Vagina (tissue), 2 donors: ENCODE data around the gene C4orf33. TPM values are rescaled to one million over a fixed set of nuclear protein-coding genes. Genes with fewer than 3 reads are reported as not detected.
"Not testable (repeated sequence)": the region's sequence is repeated elsewhere in the genome, so short reads cannot be mapped to it uniquely, and the experiment has no call there.

Experiments
- DNase-seq, 2 donors: peaks; one replicate each; pipeline ENCODE4 v3.0.0-alpha.2; 2017; ENCODE audit errors: extremely low spot score in 2 of 2
- H3K27ac ChIP-seq: fragments of 200-600 bp; sonication (generic); one replicate; pipeline ENCODE4 v1.5.1; 2019
- H3K27me3 ChIP-seq: fragments of 200-600 bp; sonication (generic); one replicate; pipeline ENCODE4 v1.5.1; 2019
- H3K36me3 ChIP-seq, 2 donors: fragments of 200-600 bp; sonication (generic); one replicate each; pipeline ENCODE4 v1.5.1; 2017 to 2019
- H3K4me1 ChIP-seq: fragments of 200-600 bp; sonication (generic); one replicate; pipeline ENCODE4 v1.5.1; 2019
- H3K4me3 ChIP-seq, 2 donors: fragments of 200-600 bp; sonication (generic); 1 replicate in 1 of 2; 2 replicates in 1 of 2; pipeline ENCODE4 v1.5.1; 2016 to 2019
- H3K9me3 ChIP-seq: fragments of 200-600 bp; sonication (generic); one replicate; pipeline ENCODE4 v1.5.1; 2019
- POLR2A ChIP-seq, 2 donors: fragments of 450-650 bp; IDR thresholded peaks; one replicate each; pipeline ENCODE4 v1.6.1; 2017; ENCODE audit warnings: antibody characterized with exemption in 2 of 2, mild to moderate bottlenecking in 2 of 2, moderate library complexity in 2 of 2
- POLR2AphosphoS5 ChIP-seq, 2 donors: sonication (generic); formaldehyde crosslinking; IDR thresholded peaks; one replicate each; pipeline ENCODE4 v1.9.0; 2017; ENCODE audit warnings: antibody characterized with exemption in 2 of 2, mild to moderate bottlenecking in 2 of 2, low read depth in 1 of 2; ENCODE audit not compliant: insufficient read depth in 1 of 2
- intact Hi-C: fragments of 100-400 bp; cut with DNase I; formaldehyde crosslinking; loops from one replicate; pipeline ENCODE4 v1.15.1; 2023
- total RNA-seq: library from RNA; depleted of rRNA; stranded (reverse); fragments of >200 nt; gene quantifications from one replicate; pipeline ENCODE4 v1.2.3, GENCODE V29; 2016
- TF ChIP-seq, protein P1 (sequence below), 3 experiments: fragments of 450-650 bp in 2 of 3; fragments of 200-600 bp in 1 of 3; sonication (generic) in 1 of 3; IDR thresholded peaks; one replicate each; pipeline ENCODE4 v1.5.1; 2017 to 2019; ENCODE audit warnings: antibody characterized with exemption in 3 of 3, mild to moderate bottlenecking in 2 of 3, moderate library complexity in 2 of 3

C4orf33 gene
- total RNA-seq, 1 donor from 2014 or later, result 8.8 TPM

- H3K4me3 ChIP-seq, result no peak overlapping the region
- H3K27ac ChIP-seq, result no peak overlapping the region
- TF ChIP-seq POLR2A (IDR thresholded peaks at IDR 0.05), result no peak
- TF ChIP-seq, protein P1, sequence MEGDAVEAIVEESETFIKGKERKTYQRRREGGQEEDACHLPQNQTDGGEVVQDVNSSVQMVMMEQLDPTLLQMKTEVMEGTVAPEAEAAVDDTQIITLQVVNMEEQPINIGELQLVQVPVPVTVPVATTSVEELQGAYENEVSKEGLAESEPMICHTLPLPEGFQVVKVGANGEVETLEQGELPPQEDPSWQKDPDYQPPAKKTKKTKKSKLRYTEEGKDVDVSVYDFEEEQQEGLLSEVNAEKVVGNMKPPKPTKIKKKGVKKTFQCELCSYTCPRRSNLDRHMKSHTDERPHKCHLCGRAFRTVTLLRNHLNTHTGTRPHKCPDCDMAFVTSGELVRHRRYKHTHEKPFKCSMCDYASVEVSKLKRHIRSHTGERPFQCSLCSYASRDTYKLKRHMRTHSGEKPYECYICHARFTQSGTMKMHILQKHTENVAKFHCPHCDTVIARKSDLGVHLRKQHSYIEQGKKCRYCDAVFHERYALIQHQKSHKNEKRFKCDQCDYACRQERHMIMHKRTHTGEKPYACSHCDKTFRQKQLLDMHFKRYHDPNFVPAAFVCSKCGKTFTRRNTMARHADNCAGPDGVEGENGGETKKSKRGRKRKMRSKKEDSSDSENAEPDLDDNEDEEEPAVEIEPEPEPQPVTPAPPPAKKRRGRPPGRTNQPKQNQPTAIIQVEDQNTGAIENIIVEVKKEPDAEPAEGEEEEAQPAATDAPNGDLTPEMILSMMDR (IDR thresholded peaks at IDR 0.05), result no peak
- TF ChIP-seq POLR2AphosphoS5 (IDR thresholded peaks at IDR 0.05; ENCODE audit: insufficient read depth in 1 of 2, low read depth in 1 of 2), result no peak
- H3K27me3 ChIP-seq, result no peaks in the 10 kb centered on the region
- H3K9me3 ChIP-seq, result peaks cover 34% of the 10 kb centered on the region
- intact Hi-C loops, result no loop called here
- no peaks in the 10 kb centered on the region for H3K4me1 ChIP-seq
- no peak for DNase-seq
- H3K36me3 ChIP-seq, result peaks cover 0 to 4% of the 10 kb centered on the region in 2 donors
These were observed 31.2 kb upstream of the C4orf33 start for GRCh38 chr4:129064717-129065116.

DNA sequence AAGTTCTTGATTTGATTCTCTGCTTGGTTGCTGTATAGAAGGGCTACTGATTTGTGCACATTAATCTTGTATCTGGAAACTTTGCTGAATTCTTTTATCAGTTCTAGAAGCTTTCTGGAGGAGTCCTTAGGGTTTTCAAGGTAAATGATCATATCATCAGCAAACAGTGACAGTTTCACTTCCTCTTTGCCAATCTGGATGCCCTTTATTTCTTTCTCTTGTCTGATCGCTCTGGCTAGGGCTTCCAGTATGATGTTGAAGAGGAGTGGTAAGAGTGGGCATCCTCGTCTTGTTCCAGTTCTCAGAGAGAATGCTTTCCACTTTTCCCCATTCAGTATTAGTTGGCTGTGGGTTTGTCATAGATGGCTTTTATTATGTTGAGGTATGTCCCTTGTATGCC is 26.4 kb upstream of the C4orf33 start:
- H3K4me3 ChIP-seq, DNase-seq, H3K27ac ChIP-seq, H3K27me3 ChIP-seq, H3K36me3 ChIP-seq, intact Hi-C loops, H3K4me1 ChIP-seq, H3K9me3 ChIP-seq: not testable (repeated sequence)

DNA sequence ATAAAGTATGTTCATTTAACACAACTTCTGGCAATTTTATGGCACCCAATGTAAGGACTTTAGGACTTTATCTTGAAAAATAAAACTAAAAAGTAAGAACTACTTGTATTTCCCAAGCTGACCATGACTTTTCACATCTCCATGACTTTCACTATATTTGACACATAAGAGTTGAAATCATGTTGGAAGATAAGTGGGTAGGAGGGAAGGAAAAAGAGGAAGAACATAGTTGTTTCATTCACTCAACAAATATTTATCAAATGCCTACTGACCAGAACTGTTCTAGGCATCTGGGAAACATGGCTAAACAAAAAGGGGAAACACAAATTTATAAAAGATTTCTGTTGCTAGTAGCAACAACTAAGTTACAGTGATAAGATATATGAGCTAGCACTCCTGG is 18.6 kb upstream of the C4orf33 start:
- Histone ChIP-seq H3K4me1 (no peaks in the 10 kb centered on the region), H3K9me3 (no peaks in the 10 kb centered on the region), H3K36me3 (peaks cover 0 to 14% of the 10 kb centered on the region in 2 donors), H3K27me3 (no peaks in the 10 kb centered on the region), H3K27ac (no peak overlapping the region), H3K4me3 (no peak overlapping the region)
- no peak for TF ChIP-seq POLR2AphosphoS5 (IDR thresholded peaks at IDR 0.05; ENCODE audit: insufficient read depth in 1 of 2, low read depth in 1 of 2)
- TF ChIP-seq, protein P1 (IDR thresholded peaks at IDR 0.05), result no peak
- TF ChIP-seq POLR2A (IDR thresholded peaks at IDR 0.05), result no peak
- intact Hi-C loops, result no loop called here
- no peak for DNase-seq

- no peaks in the 10 kb centered on the region for H3K4me1 ChIP-seq
- H3K27me3 ChIP-seq, result no peaks in the 10 kb centered on the region
- no peak overlapping the region for H3K4me3 ChIP-seq
- peaks cover 3% of the 10 kb centered on the region for H3K9me3 ChIP-seq
- no peak for DNase-seq
- peaks cover 0 to 14% of the 10 kb centered on the region in 2 donors for H3K36me3 ChIP-seq
- TF ChIP-seq, protein P1 (IDR thresholded peaks at IDR 0.05), result no peak
- TF ChIP-seq POLR2A (IDR thresholded peaks at IDR 0.05) (no peak), POLR2AphosphoS5 (IDR thresholded peaks at IDR 0.05; ENCODE audit: insufficient read depth in 1 of 2, low read depth in 1 of 2) (no peak)
- H3K27ac ChIP-seq, result no peak overlapping the region
- intact Hi-C loops, result no loop called here
These were observed 15.8 kb upstream of the C4orf33 start for GRCh38 chr4:129080129-129080528.

DNA sequence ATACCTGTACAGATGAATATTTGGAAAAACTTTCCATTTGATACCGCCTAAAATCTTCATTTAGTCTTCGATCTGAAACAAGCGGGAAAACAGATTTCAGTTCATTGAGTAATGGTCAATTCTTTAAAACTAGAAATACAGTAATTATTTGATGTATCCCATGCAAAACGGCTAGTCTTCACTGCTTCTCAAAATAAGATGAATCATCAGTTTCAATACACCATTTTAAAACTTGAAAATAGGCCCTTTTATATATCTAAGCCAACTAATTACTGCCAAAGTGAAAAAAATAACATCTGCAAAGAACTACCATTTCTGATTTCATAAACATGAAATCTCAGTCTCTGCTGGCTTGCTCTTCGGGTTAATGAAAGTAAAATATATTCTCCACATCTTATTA is 13.7 kb upstream of the C4orf33 start:
- no peak for DNase-seq
- intact Hi-C loops, result no loop called here
- Histone ChIP-seq H3K4me1 (no peaks in the 10 kb centered on the region), H3K36me3 (peaks cover 0 to 14% of the 10 kb centered on the region in 2 donors), H3K4me3 (no peak overlapping the region), H3K27me3 (no peaks in the 10 kb centered on the region), H3K9me3 (peaks cover 3% of the 10 kb centered on the region), H3K27ac (no peak overlapping the region)
- no peak for TF ChIP-seq POLR2A (IDR thresholded peaks at IDR 0.05)
- no peak for TF ChIP-seq POLR2AphosphoS5 (IDR thresholded peaks at IDR 0.05; ENCODE audit: insufficient read depth in 1 of 2, low read depth in 1 of 2)
- TF ChIP-seq, protein P1 (IDR thresholded peaks at IDR 0.05), result no peak

DNA sequence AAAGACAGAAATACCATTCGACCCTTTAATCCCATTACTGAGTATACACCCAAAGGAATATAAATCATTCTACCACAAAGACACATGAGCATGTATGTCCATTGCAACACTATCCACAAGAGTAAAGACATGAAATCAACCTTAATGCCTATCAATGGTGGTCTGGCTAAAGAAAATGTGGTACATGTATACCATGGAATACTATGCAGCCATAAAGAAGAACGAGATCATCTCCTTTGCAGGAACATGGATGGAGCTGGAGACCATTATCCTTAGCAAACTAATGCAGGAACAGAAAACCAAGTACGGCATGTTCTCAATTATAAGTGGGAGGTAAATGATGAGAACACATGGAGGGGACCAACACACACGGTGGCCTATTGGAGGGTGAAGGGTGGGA is 10.5 kb upstream of the C4orf33 start:
- intact Hi-C loops, result no loop called here
- Histone ChIP-seq H3K27me3 (no peaks in the 10 kb centered on the region), H3K36me3 (peaks cover 0 to 8% of the 10 kb centered on the region in 2 donors), H3K27ac (no peak overlapping the region), H3K9me3 (peaks cover 3% of the 10 kb centered on the region), H3K4me3 (no peak overlapping the region), H3K4me1 (no peaks in the 10 kb centered on the region)
- DNase-seq, result no peak
- TF ChIP-seq POLR2A (IDR thresholded peaks at IDR 0.05) (no peak), POLR2AphosphoS5 (IDR thresholded peaks at IDR 0.05; ENCODE audit: insufficient read depth in 1 of 2, low read depth in 1 of 2) (no peak)
- TF ChIP-seq, protein P1 (IDR thresholded peaks at IDR 0.05), result no peak
